ENCODE results near the gene PET117.

Gene PET117

GRCh38 chr20:18132663-18133062 lies 5.0 kb upstream of the PET117 start:
- no peak for TF ChIP-seq CTCF (IDR thresholded peaks at IDR 0.05; ENCODE audit: borderline replicate concordance, control extremely low read depth, extremely low read depth, insufficient read depth, missing control alignments)
- no peak for DNase-seq (ENCODE audit: low spot score)
- in situ Hi-C loops (cut with MboI; ENCODE audit: low sequenced_read_pairs, unreplicated experiment): no loop called here

- in situ Hi-C loops (cut with MboI; ENCODE audit: low sequenced_read_pairs, unreplicated experiment): no loop called here
- TF ChIP-seq CTCF (IDR thresholded peaks at IDR 0.05; ENCODE audit: borderline replicate concordance, control extremely low read depth, extremely low read depth, insufficient read depth, missing control alignments): no peak
- no peak for DNase-seq (ENCODE audit: low spot score)
Measured at GRCh38 chr20:18133962-18134361, 3.7 kb upstream of the PET117 start.

GRCh38 chr20:18138266-18138582 lies 561 bp downstream of the PET117 start:
- no peak for TF ChIP-seq CTCF (IDR thresholded peaks at IDR 0.05; ENCODE audit: borderline replicate concordance, control extremely low read depth, extremely low read depth, insufficient read depth, missing control alignments)
- DNase-seq (ENCODE audit: low spot score): no peak
- in situ Hi-C loops (cut with MboI; ENCODE audit: low sequenced_read_pairs, unreplicated experiment): no loop called here

GRCh38 chr20:18138639-18139583 lies 1.2 kb downstream of the PET117 start:
- no peak for TF ChIP-seq CTCF (IDR thresholded peaks at IDR 0.05; ENCODE audit: borderline replicate concordance, control extremely low read depth, extremely low read depth, insufficient read depth, missing control alignments)
- in situ Hi-C loops (cut with MboI; ENCODE audit: low sequenced_read_pairs, unreplicated experiment): no loop called here
- no peak for DNase-seq (ENCODE audit: low spot score)

- in situ Hi-C loops (cut with MboI; ENCODE audit: low sequenced_read_pairs, unreplicated experiment): no loop called here
- DNase-seq (ENCODE audit: low spot score): no peak
- no peak for TF ChIP-seq CTCF (IDR thresholded peaks at IDR 0.05; ENCODE audit: borderline replicate concordance, control extremely low read depth, extremely low read depth, insufficient read depth, missing control alignments)
Measured at GRCh38 chr20:18139832-18140231, 2.2 kb downstream of the PET117 start.

- no peak for TF ChIP-seq CTCF (IDR thresholded peaks at IDR 0.05; ENCODE audit: borderline replicate concordance, control extremely low read depth, extremely low read depth, insufficient read depth, missing control alignments)
- in situ Hi-C loops (cut with MboI; ENCODE audit: low sequenced_read_pairs, unreplicated experiment): no loop called here
- no peak for DNase-seq (ENCODE audit: low spot score)
Measured at GRCh38 chr20:18144541-18145099, 7.0 kb downstream of the PET117 start.
